SK-N-SH treated with all-trans-retinoic acid at 6 μM for 48 hours (cell line): ENCODE data around the gene DGCR2.

Experiments
- ATAC-seq: fragments of 200-7000 bp; cut with Tn5 transposase; 3 replicates; pipeline ENCODE4 v1.9.1; 2020; ENCODE audit warnings: mild to moderate bottlenecking, moderate library complexity
- BACH2 ChIP-seq: fragments of 250-450 bp; sonication (Bioruptor Pico); IDR thresholded peaks from 2 replicates; pipeline ENCODE4 v1.9.0; 2021; ENCODE audit warnings: mild to moderate bottlenecking, borderline replicate concordance
- CSDC2 ChIP-seq: fragments of 250-450 bp; sonication (Bioruptor Pico); IDR thresholded peaks from 2 replicates; pipeline ENCODE4 v1.5.0; 2020; ENCODE audit warnings: mild to moderate bottlenecking, moderate library complexity
- ESRRG ChIP-seq: fragments of 250-450 bp; sonication (Bioruptor Pico); IDR thresholded peaks from 2 replicates; pipeline ENCODE4 v1.6.1; 2021; ENCODE audit warnings: mild to moderate bottlenecking
- GLIS3 ChIP-seq: fragments of 250-450 bp; sonication (Bioruptor Pico); IDR thresholded peaks from 2 replicates; pipeline ENCODE4 v1.5.0; 2020; ENCODE audit warnings: mild to moderate bottlenecking, moderate library complexity
- ISL1 ChIP-seq: fragments of 250-450 bp; sonication (Bioruptor Pico); IDR thresholded peaks from 2 replicates; pipeline ENCODE4 v2.1.2; 2022; ENCODE audit warnings: mild to moderate bottlenecking, moderate library complexity
- OSR1 ChIP-seq: fragments of 250-450 bp; sonication (Bioruptor Pico); IDR thresholded peaks from 2 replicates; pipeline ENCODE4 v1.8.0; 2022; ENCODE audit warnings: moderate library complexity, mild to moderate bottlenecking, inconsistent platforms
- PPARA ChIP-seq: fragments of 250-450 bp; sonication (Bioruptor Pico); IDR thresholded peaks from 2 replicates; pipeline ENCODE4 v1.5.0; 2020; ENCODE audit warnings: mild to moderate bottlenecking, borderline replicate concordance
- SNAI2 ChIP-seq: fragments of 250-450 bp; sonication (Bioruptor Pico); IDR thresholded peaks from 2 replicates; pipeline ENCODE4 v1.5.0; 2020; ENCODE audit warnings: mild to moderate bottlenecking, moderate library complexity
- TCF4 ChIP-seq: fragments of 250-450 bp; sonication (Bioruptor Pico); IDR thresholded peaks from 2 replicates; pipeline ENCODE4 v1.8.0; 2021; ENCODE audit warnings: mild to moderate bottlenecking, moderate library complexity, borderline replicate concordance
- ZC3H10 ChIP-seq: fragments of 250-450 bp; sonication (Bioruptor Pico); IDR thresholded peaks from 2 replicates; pipeline ENCODE4 v1.5.1; 2021; ENCODE audit warnings: mild to moderate bottlenecking, moderate library complexity
- ZFP3 ChIP-seq: fragments of 250-450 bp; sonication (Bioruptor Pico); IDR thresholded peaks from 2 replicates; pipeline ENCODE4 v1.5.0; 2020; ENCODE audit warnings: mild to moderate bottlenecking, moderate library complexity
- ZFP30 ChIP-seq: fragments of 450-650 bp; formaldehyde crosslinking; IDR thresholded peaks from 2 replicates; pipeline ENCODE4 v1.5.0; 2022; ENCODE audit warnings: mild to moderate bottlenecking, moderate library complexity
- ZNF70 ChIP-seq: fragments of 450-650 bp; formaldehyde crosslinking; IDR thresholded peaks from 2 replicates; pipeline ENCODE4 v1.5.0; 2020; ENCODE audit warnings: mild to moderate bottlenecking, moderate library complexity
- ZNF8 ChIP-seq: fragments of 450-650 bp; formaldehyde crosslinking; IDR thresholded peaks from 2 replicates; pipeline ENCODE4 v1.5.0; 2020; ENCODE audit warnings: mild to moderate bottlenecking, moderate library complexity
- TF ChIP-seq, protein P1 (sequence below): fragments of 250-450 bp; sonication (Bioruptor Pico); IDR thresholded peaks from 2 replicates; pipeline ENCODE4 v1.5.0; 2020; ENCODE audit warnings: mild to moderate bottlenecking, moderate library complexity
- TF ChIP-seq, protein P2 (sequence below): fragments of 250-450 bp; sonication (Bioruptor Pico); IDR thresholded peaks from 2 replicates; pipeline ENCODE4 v1.5.1; 2020; ENCODE audit warnings: low read depth, mild to moderate bottlenecking, moderate library complexity
- TF ChIP-seq, protein P3 (sequence below): fragments of 250-450 bp; sonication (Bioruptor Pico); IDR thresholded peaks from 2 replicates; pipeline ENCODE4 v1.8.0; 2021; ENCODE audit warnings: low read depth, mild to moderate bottlenecking, moderate library complexity, borderline replicate concordance
- TF ChIP-seq, protein P4 (sequence below): fragments of 250-450 bp; sonication (Bioruptor Pico); IDR thresholded peaks from 2 replicates; pipeline ENCODE4 v1.5.1; 2021; ENCODE audit warnings: mild to moderate bottlenecking, moderate library complexity

Gene DGCR2

DNA sequence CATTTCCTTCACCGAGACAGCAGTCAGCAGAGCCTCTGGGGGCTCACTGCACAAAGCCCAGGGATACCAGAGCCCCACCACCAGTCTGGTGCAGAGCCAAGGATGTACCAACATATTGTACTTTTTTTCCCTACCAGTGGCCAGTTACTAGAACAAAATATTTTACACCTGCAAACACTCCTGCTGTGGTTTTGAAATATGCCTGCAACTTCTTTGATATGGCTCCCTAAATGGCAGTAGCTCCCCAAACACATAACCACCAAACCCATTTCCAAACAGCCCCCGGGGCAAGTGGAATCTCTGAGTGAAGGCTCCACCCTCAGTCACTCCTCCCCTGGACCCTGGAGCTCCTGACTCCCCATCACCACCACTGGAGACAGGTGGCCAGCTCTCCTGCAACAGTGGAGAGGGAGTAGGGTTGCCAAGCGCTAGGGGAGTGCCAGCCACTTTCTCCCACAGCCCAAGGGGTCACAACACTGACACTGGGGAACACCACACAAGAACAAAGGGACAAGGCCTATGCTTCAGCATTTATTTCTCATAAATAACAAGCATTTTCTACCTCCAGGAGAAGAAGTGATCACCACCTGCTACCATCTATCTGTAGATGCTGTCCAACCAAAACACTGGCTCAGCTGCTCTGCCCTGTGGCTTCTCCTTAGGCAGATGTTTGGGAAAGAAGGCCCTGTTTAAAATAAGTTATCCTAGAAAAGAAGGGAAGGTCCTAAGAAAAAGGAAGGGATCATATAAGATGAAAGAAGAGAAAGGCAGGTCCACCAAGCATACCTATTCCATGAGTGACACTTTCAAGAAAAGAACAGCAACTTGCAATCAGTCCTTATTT is 15.1 kb downstream of the DGCR2 start:
- no peak for TF ChIP-seq ZNF70 (CRISPR knock-in tag)
- TF ChIP-seq ISL1 (CRISPR knock-in tag), result no peak
- no peak for TF ChIP-seq OSR1 (CRISPR knock-in tag)
- no peak for TF ChIP-seq ZFP30 (CRISPR knock-in tag)
- no peak for TF ChIP-seq ZNF8 (CRISPR knock-in tag)
- TF ChIP-seq, protein P1, sequence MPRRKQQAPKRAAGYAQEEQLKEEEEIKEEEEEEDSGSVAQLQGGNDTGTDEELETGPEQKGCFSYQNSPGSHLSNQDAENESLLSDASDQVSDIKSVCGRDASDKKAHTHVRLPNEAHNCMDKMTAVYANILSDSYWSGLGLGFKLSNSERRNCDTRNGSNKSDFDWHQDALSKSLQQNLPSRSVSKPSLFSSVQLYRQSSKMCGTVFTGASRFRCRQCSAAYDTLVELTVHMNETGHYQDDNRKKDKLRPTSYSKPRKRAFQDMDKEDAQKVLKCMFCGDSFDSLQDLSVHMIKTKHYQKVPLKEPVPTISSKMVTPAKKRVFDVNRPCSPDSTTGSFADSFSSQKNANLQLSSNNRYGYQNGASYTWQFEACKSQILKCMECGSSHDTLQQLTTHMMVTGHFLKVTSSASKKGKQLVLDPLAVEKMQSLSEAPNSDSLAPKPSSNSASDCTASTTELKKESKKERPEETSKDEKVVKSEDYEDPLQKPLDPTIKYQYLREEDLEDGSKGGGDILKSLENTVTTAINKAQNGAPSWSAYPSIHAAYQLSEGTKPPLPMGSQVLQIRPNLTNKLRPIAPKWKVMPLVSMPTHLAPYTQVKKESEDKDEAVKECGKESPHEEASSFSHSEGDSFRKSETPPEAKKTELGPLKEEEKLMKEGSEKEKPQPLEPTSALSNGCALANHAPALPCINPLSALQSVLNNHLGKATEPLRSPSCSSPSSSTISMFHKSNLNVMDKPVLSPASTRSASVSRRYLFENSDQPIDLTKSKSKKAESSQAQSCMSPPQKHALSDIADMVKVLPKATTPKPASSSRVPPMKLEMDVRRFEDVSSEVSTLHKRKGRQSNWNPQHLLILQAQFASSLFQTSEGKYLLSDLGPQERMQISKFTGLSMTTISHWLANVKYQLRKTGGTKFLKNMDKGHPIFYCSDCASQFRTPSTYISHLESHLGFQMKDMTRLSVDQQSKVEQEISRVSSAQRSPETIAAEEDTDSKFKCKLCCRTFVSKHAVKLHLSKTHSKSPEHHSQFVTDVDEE, result no peak
- TF ChIP-seq, protein P2, sequence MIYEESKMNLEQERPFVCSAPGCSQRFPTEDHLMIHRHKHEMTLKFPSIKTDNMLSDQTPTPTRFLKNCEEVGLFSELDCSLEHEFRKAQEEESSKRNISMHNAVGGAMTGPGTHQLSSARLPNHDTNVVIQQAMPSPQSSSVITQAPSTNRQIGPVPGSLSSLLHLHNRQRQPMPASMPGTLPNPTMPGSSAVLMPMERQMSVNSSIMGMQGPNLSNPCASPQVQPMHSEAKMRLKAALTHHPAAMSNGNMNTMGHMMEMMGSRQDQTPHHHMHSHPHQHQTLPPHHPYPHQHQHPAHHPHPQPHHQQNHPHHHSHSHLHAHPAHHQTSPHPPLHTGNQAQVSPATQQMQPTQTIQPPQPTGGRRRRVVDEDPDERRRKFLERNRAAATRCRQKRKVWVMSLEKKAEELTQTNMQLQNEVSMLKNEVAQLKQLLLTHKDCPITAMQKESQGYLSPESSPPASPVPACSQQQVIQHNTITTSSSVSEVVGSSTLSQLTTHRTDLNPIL (CRISPR knock-in tag), result no peak
- no peak for TF ChIP-seq ZC3H10 (CRISPR knock-in tag)
- TF ChIP-seq, protein P3, sequence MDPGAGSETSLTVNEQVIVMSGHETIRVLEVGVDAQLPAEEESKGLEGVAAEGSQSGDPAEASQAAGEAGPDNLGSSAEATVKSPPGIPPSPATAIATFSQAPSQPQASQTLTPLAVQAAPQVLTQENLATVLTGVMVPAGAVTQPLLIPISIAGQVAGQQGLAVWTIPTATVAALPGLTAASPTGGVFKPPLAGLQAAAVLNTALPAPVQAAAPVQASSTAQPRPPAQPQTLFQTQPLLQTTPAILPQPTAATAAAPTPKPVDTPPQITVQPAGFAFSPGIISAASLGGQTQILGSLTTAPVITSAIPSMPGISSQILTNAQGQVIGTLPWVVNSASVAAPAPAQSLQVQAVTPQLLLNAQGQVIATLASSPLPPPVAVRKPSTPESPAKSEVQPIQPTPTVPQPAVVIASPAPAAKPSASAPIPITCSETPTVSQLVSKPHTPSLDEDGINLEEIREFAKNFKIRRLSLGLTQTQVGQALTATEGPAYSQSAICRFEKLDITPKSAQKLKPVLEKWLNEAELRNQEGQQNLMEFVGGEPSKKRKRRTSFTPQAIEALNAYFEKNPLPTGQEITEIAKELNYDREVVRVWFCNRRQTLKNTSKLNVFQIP (CRISPR knock-in tag), result no peak
- no peak for TF ChIP-seq GLIS3 (CRISPR knock-in tag)
- TF ChIP-seq BACH2 (CRISPR knock-in tag), result no peak
- TF ChIP-seq SNAI2 (CRISPR knock-in tag), result no peak
- TF ChIP-seq, all 23 proteins: peak for 0
- ATAC-seq, result no peak

DNA sequence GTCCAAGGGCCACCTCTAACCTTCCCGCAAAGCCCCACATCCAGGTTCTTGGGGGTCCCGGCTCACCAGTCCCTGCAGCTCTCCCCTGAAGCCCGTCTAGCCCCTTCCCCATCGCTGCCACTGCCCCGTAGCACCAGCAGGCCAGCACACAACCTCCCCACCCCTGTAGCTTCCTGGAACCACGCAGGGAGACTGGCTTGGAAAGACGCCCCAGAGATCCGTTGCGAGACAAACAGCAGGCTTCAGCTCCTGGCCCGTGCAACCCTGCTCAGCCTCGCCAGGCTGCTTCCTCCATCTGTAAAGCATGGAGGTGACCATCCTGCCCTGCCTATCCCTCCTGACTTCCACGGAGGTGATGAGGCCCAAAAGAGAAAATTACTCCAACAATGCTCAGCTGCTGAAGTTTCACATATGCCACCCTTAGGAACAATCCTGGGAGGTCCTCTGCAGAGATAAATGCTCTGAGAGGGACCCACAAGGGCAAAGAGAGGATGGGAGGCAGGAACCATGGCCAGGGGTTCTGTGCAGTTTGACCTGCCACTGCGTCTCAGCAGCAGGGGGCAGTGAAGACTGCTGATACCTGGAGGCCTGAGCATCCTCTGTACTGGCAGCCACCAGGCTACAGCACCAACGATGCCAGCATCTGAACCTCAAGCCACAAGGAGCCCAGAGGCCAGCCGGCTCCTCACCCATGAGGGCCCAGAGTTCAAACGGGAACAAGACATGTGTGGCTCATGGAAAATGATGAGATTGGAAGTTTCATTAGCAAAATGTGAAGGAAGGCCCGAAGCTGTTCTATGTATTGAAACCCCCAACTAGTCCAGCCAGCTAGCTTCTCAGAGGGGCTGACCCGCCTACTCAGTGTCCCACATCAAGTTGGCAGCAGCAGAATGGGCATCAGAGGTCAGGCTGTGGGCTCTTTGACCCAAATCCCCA is 16.1 kb downstream of the DGCR2 start:
- TF ChIP-seq ZNF70 (CRISPR knock-in tag) (no peak), TCF4 (CRISPR knock-in tag) (no peak), ESRRG (no peak), PPARA (CRISPR knock-in tag) (no peak), SNAI2 (CRISPR knock-in tag) (no peak)
- ATAC-seq, result peak; percentile 63

DNA sequence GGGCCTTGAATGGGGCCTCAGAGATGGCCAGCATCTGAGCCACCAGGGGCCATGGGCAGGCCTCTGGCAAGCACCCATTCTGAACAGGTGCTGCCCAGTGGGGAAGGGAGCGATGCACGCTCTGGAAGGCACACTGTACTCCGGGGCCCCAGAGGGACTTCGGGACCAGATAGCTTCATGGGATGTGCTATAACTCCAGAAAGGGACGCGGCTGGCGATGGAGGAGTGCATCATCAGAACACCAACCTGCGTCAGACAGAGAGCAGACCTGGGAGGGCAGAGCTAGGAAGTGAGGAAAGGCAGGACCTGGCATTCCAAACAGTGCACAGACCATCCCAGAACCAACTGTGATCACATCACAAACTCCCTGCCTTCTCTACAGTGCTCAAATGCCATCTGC is 16.8 kb downstream of the DGCR2 start:
- TF ChIP-seq SNAI2 (CRISPR knock-in tag) (no peak), ZFP30 (CRISPR knock-in tag) (no peak), CSDC2 (CRISPR knock-in tag) (no peak), ESRRG (no peak), ZFP3 (CRISPR knock-in tag) (no peak), ZNF8 (CRISPR knock-in tag) (no peak), ZNF70 (CRISPR knock-in tag) (no peak)
- TF ChIP-seq, protein P4, sequence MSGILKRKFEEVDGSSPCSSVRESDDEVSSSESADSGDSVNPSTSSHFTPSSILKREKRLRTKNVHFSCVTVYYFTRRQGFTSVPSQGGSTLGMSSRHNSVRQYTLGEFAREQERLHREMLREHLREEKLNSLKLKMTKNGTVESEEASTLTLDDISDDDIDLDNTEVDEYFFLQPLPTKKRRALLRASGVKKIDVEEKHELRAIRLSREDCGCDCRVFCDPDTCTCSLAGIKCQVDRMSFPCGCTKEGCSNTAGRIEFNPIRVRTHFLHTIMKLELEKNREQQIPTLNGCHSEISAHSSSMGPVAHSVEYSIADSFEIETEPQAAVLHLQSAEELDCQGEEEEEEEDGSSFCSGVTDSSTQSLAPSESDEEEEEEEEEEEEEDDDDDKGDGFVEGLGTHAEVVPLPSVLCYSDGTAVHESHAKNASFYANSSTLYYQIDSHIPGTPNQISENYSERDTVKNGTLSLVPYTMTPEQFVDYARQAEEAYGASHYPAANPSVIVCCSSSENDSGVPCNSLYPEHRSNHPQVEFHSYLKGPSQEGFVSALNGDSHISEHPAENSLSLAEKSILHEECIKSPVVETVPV (CRISPR knock-in tag), result no peak
- TF ChIP-seq, protein P3 (CRISPR knock-in tag), result no peak
- ATAC-seq, result no peak
